Measurements from ENCODE around the gene LRRC46. TPM values are rescaled to one million over a fixed set of nuclear protein-coding genes. Genes with fewer than 3 reads are reported as not detected.
A peak's percentile ranks its signal among the peaks of the same experiment; 100 is the strongest.

Gene LRRC46
- total RNA-seq, 1 experiment from 2014 or later: 0.44 TPM

DNA sequence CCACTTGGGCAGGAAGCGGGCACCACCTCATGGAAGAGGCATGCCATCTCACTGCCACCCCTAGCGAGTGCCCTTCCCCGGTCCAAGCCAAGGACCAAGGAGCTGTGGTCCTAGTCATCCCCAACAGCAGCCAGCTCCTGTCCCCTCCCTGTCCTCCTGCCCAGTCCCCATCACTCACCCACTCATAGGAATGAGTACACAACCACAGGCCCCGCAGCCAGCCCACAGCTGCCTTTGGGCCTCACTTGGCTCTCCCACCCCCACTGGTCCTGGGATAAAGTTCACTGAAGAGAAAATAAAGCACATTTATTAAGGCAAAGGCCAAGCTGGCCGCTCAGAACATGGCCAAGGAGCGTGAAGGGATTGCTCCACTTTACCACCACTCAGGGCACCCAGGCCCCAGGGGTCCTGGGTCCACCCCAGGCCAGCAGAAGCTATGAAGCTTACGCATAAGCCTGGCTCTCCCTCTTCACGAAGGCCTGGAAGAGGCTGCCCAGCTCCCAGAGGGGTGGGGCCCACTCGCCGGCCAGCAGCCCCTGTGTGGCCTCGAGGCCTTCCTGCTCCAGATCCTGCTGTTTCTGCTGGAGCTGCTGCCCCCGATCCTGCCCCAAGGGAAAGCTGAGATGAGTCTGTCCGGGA is 6.0 kb downstream of the LRRC46 start:
- ChIA-PET POLR2A (ENCODE audit: unreplicated experiment) (interaction anchor here (0.8 kb wide), 1 partner anchor 16 kb away, joined by 3 read pairs; no protein-coding TSS in a partner anchor), CTCF (interaction anchor here (0.6 to 0.9 kb wide), 3 partner anchors 52 to 133 kb away, joined by 3 to 7 read pairs (median 3); partner anchors contain the start of gene CDK5RAP3)
- H3F3A ChIP-seq (ENCODE audit: low read length, unreplicated experiment): no peaks in the 10 kb centered on the region
- H3K9me2 ChIP-seq (replicated peaks; ENCODE audit: low read length): no peaks in the 10 kb centered on the region
- H3K36me3 ChIP-seq (ENCODE audit: low read depth, low read length): no peaks in the 10 kb centered on the region; the same call in 1 of the 2 replicates
- H3K27ac ChIP-seq (ENCODE audit: low read length): no peak overlapping the region
- ATAC-seq (no peak), DNase-seq (peak; percentile 21)
- H3K9me3 ChIP-seq (ENCODE audit: low read length): no peaks in the 10 kb centered on the region
- no peak overlapping the region for H3K4me3 ChIP-seq (ENCODE audit: low read length)
- TF ChIP-seq CTCF (conservative IDR thresholded peaks at IDR 0.05; ENCODE audit: low read depth, low read length) (no peak), EZH2 (IDR thresholded peaks at IDR 0.05; ENCODE audit: low read length, unreplicated experiment) (no peak), EZH2phosphoT487 (IDR thresholded peaks at IDR 0.05; ENCODE audit: borderline replicate concordance, low read length) (no peak)
- intact Hi-C loops (cut with micrococcal nuclease): no loop called here
- peaks cover 17% of the 10 kb centered on the region for H3K79me2 ChIP-seq (ENCODE audit: low read length)
- no TSS peak for BruUV-seq (replicated peaks)
- H2AFZ ChIP-seq (ENCODE audit: low read length): no peak overlapping the region
- no peak overlapping the region for H3K4me2 ChIP-seq (ENCODE audit: low read length)
- H3K4me1 ChIP-seq (ENCODE audit: insufficient read depth, low read length): peaks cover 29% of the 10 kb centered on the region
- no peaks in the 10 kb centered on the region for H3K27me3 ChIP-seq (ENCODE audit: low read length)
- no peak overlapping the region for H3K9ac ChIP-seq (ENCODE audit: low read length)
- no peaks in the 10 kb centered on the region for H4K20me1 ChIP-seq (ENCODE audit: low read length)

GRCh38 chr17:47838636-47839035 is 7.2 kb downstream of the LRRC46 start:
- intact Hi-C loops (cut with micrococcal nuclease): no loop called here
- BruUV-seq (replicated peaks): no TSS peak
- no peaks in the 10 kb centered on the region for H3K9me2 ChIP-seq (replicated peaks; ENCODE audit: low read length)
- H3K4me3 ChIP-seq (ENCODE audit: low read length): no peak overlapping the region
- no peak overlapping the region for H3K9ac ChIP-seq (ENCODE audit: low read length)
- H3F3A ChIP-seq (ENCODE audit: low read length, unreplicated experiment): no peaks in the 10 kb centered on the region
- no peaks in the 10 kb centered on the region for H3K27me3 ChIP-seq (ENCODE audit: low read length)
- H3K4me2 ChIP-seq (ENCODE audit: low read length): no peak overlapping the region
- no peak for DNase-seq
- ATAC-seq: no peak
- no peak overlapping the region for H2AFZ ChIP-seq (ENCODE audit: low read length)
- no peaks in the 10 kb centered on the region for H3K9me3 ChIP-seq (ENCODE audit: low read length)
- H3K27ac ChIP-seq (ENCODE audit: low read length): no peak overlapping the region
- peaks cover 29% of the 10 kb centered on the region for H3K4me1 ChIP-seq (ENCODE audit: insufficient read depth, low read length)
- peaks cover 17% of the 10 kb centered on the region for H3K79me2 ChIP-seq (ENCODE audit: low read length)
- ChIA-PET CTCF (no interaction called here), POLR2A (ENCODE audit: unreplicated experiment) (no interaction called here)
- no peaks in the 10 kb centered on the region for H4K20me1 ChIP-seq (ENCODE audit: low read length)
- TF ChIP-seq EZH2 (IDR thresholded peaks at IDR 0.05; ENCODE audit: low read length, unreplicated experiment): no peak
- no peaks in the 10 kb centered on the region; the same call in 1 of the 2 replicates for H3K36me3 ChIP-seq (ENCODE audit: low read depth, low read length)

DNA sequence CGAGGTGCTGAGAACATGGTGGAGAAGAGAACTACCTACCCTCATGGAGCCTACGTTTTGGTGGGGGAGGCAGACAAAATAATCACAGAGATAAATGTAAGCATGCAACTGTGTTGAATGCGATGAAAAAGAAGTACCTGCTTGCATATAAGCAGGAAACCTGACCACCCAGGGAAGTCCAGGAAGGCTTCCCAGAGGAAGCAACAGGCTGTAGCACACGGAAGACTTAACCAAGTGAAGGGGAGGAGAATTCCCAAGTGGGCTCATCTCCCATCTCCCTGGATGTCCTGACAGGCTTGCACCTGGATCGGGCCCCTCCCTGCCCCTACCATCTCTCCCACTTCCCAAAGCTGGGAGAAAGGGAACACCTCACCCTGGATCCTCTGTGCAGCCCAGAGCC is 7.6 kb downstream of the LRRC46 start:
- Histone ChIP-seq H3K4me1 (ENCODE audit: insufficient read depth, low read length) (peaks cover 29% of the 10 kb centered on the region), H3K27ac (ENCODE audit: low read length) (no peak overlapping the region), H3K9ac (ENCODE audit: low read length) (no peak overlapping the region), H3K9me2 (replicated peaks; ENCODE audit: low read length) (no peaks in the 10 kb centered on the region), H3K36me3 (ENCODE audit: low read depth, low read length) (no peaks in the 10 kb centered on the region; the same call in 1 of the 2 replicates), H3K27me3 (ENCODE audit: low read length) (no peaks in the 10 kb centered on the region), H3K4me3 (ENCODE audit: low read length) (no peak overlapping the region), H2AFZ (ENCODE audit: low read length) (no peak overlapping the region), H3K4me2 (ENCODE audit: low read length) (no peak overlapping the region), H4K20me1 (ENCODE audit: low read length) (no peaks in the 10 kb centered on the region), H3F3A (ENCODE audit: low read length, unreplicated experiment) (no peaks in the 10 kb centered on the region), H3K9me3 (ENCODE audit: low read length) (no peaks in the 10 kb centered on the region), H3K79me2 (ENCODE audit: low read length) (peaks cover 17% of the 10 kb centered on the region)
- DNase-seq (no peak), ATAC-seq (no peak)
- intact Hi-C loops (cut with micrococcal nuclease): no loop called here
- TF ChIP-seq CTCF (conservative IDR thresholded peaks at IDR 0.05; ENCODE audit: low read depth, low read length): no peak
- no peak for TF ChIP-seq EZH2 (IDR thresholded peaks at IDR 0.05; ENCODE audit: low read length, unreplicated experiment)
- no peak for TF ChIP-seq EZH2phosphoT487 (IDR thresholded peaks at IDR 0.05; ENCODE audit: borderline replicate concordance, low read length)
- ChIA-PET POLR2A (ENCODE audit: unreplicated experiment) (no interaction called here), CTCF (no interaction called here)
- no TSS peak for BruUV-seq (replicated peaks)

Data from PC-3 (cell line).